ENCODE results near the gene AR.

Gene AR

DNA sequence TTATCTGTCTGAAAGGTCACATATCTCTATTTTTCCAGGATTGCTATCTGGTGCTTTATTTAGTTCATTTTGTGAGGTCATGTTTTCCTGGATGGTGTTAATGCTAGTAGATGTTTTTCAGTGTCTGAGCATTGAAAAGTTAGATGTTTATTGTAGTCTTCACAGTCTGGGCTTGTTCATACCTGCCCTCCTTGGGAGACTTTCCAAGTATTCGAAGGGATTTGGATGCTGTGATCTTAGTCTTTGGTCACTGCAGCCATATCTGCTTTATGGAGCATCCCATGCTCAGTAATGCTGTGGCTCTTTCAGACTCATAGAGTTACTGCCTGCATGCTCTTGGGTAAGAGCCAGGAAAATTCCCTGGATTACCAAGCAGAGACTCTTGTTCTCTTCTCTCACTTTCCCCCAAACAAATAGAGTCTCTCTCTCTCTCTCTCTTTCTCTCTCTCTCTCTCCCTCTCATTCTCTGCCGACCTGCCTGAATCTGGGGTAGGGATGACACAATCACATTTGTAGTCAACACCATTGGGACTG, 130.0 kb downstream of the AR start:
- Histone ChIP-seq H3K36me3 (no peaks in the 10 kb centered on the region), H3K9me3 (no peaks in the 10 kb centered on the region), H3K27me3 (no peaks in the 10 kb centered on the region), H3K27ac (no peak overlapping the region), H3K4me1 (ENCODE audit: control insufficient read depth in 1 of 2, insufficient read depth in 1 of 2, low read depth in 1 of 2, low read length in 1 of 2) (no peaks in the 10 kb centered on the region), H3K4me3 (ENCODE audit: low read depth in 1 of 2, low read length in 1 of 2) (no peak overlapping the region)
- TF ChIP-seq, protein P1, sequence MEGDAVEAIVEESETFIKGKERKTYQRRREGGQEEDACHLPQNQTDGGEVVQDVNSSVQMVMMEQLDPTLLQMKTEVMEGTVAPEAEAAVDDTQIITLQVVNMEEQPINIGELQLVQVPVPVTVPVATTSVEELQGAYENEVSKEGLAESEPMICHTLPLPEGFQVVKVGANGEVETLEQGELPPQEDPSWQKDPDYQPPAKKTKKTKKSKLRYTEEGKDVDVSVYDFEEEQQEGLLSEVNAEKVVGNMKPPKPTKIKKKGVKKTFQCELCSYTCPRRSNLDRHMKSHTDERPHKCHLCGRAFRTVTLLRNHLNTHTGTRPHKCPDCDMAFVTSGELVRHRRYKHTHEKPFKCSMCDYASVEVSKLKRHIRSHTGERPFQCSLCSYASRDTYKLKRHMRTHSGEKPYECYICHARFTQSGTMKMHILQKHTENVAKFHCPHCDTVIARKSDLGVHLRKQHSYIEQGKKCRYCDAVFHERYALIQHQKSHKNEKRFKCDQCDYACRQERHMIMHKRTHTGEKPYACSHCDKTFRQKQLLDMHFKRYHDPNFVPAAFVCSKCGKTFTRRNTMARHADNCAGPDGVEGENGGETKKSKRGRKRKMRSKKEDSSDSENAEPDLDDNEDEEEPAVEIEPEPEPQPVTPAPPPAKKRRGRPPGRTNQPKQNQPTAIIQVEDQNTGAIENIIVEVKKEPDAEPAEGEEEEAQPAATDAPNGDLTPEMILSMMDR (IDR thresholded peaks at IDR 0.05) = no peak

DNA sequence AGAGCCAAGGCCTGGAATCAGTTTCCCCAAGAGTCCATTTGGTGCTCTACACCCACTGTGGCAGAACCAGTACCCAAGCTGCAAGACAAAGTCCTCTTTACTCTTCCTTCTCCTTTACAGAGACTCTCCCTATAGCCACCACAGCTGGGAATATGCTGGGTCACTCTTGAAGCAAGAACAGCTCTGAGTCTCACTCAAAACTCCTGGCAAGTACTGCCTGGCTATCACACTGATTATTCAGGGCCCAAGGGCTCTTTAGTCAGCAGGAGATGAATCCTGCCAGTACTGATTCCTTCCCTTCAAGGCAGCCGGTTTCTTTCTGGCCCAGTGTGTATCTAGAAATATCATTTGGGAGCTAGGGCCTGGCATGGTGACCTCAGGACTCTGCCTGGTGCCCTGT, 130.9 kb downstream of the AR start:
- H3K36me3 ChIP-seq = no peaks in the 10 kb centered on the region
- H3K9me3 ChIP-seq = no peaks in the 10 kb centered on the region
- no peaks in the 10 kb centered on the region for H3K4me1 ChIP-seq (ENCODE audit: control insufficient read depth in 1 of 2, insufficient read depth in 1 of 2, low read depth in 1 of 2, low read length in 1 of 2)
- no peak overlapping the region for H3K4me3 ChIP-seq (ENCODE audit: low read depth in 1 of 2, low read length in 1 of 2)
- TF ChIP-seq, protein P1 (IDR thresholded peaks at IDR 0.05) = no peak
- H3K27me3 ChIP-seq = no peaks in the 10 kb centered on the region
- no peak overlapping the region for H3K27ac ChIP-seq

DNA sequence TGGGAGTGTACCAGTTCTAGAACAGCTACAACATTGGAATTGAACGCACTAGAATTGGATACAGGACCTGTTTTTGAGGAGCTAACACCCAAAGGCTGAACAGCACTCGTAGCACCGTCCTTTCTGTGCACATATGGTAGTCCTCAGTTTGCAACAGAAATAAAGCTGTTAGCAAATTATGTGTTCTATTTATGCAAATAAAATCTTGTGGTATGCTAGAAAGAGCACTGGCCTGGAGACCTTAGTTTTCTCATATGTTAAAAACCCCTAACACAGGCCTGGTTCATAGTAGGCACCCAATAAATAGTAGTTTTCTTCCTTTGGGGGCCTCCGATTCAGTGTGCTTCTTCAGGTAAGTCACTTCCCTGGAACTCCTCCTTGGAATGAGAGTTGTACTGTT, 140.3 kb downstream of the AR start:
- Histone ChIP-seq H3K4me1 (ENCODE audit: control insufficient read depth in 1 of 2, insufficient read depth in 1 of 2, low read depth in 1 of 2, low read length in 1 of 2) (no peaks in the 10 kb centered on the region), H3K4me3 (ENCODE audit: low read depth in 1 of 2, low read length in 1 of 2) (no peak overlapping the region), H3K27ac (no peak overlapping the region), H3K36me3 (no peaks in the 10 kb centered on the region), H3K9me3 (no peaks in the 10 kb centered on the region), H3K27me3 (no peaks in the 10 kb centered on the region)
- TF ChIP-seq, protein P1 (IDR thresholded peaks at IDR 0.05) = no peak

DNA sequence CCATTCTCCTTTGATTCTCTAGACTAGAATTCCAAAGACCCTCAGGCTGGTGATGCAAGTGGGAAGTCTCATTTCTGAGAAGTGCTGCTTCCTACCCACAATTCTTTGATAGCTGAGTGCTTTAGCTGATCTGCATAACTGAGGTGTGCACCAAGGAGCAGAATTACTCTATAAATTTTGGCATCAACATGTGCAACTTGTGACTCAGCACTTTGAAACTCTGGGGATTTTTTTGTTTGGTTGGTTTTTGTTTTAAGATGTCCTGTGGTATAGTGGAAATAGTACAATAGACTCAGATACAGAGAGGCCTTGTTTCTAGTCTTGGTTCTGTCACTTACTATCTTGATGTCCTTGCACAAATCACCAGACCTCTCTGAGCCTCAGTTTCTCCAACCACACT, 148.4 kb downstream of the AR start:
- Histone ChIP-seq H3K27me3 (no peaks in the 10 kb centered on the region), H3K4me3 (ENCODE audit: low read depth in 1 of 2, low read length in 1 of 2) (no peak overlapping the region), H3K27ac (no peak overlapping the region), H3K36me3 (no peaks in the 10 kb centered on the region), H3K4me1 (ENCODE audit: control insufficient read depth in 1 of 2, insufficient read depth in 1 of 2, low read depth in 1 of 2, low read length in 1 of 2) (no peaks in the 10 kb centered on the region), H3K9me3 (no peaks in the 10 kb centered on the region)
- TF ChIP-seq, protein P1 (IDR thresholded peaks at IDR 0.05) = no peak

DNA sequence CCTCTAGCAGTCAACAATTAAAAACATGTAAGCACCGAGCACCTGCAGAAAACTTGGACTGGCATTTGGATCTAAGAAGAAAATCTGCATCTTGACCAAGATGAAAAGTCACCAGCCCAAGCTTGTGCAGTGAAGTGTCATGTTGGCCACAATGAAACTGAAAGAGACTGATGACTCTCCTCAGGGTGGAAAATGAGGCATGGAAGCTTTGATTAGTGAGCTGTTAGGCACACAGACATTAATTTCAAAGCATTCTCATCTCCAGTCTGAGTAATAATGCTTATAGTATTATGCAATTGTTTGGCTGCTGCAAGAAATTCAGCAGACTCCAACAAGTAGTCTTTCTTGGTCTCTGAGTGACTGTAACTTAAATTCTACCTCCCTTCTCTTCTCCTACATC, 150.1 kb downstream of the AR start:
- Histone ChIP-seq H3K27me3 (no peaks in the 10 kb centered on the region), H3K27ac (no peak overlapping the region), H3K36me3 (no peaks in the 10 kb centered on the region), H3K4me1 (ENCODE audit: control insufficient read depth in 1 of 2, insufficient read depth in 1 of 2, low read depth in 1 of 2, low read length in 1 of 2) (no peaks in the 10 kb centered on the region), H3K4me3 (ENCODE audit: low read depth in 1 of 2, low read length in 1 of 2) (no peak overlapping the region), H3K9me3 (no peaks in the 10 kb centered on the region)
- TF ChIP-seq, protein P1 (IDR thresholded peaks at IDR 0.05) = no peak

DNA sequence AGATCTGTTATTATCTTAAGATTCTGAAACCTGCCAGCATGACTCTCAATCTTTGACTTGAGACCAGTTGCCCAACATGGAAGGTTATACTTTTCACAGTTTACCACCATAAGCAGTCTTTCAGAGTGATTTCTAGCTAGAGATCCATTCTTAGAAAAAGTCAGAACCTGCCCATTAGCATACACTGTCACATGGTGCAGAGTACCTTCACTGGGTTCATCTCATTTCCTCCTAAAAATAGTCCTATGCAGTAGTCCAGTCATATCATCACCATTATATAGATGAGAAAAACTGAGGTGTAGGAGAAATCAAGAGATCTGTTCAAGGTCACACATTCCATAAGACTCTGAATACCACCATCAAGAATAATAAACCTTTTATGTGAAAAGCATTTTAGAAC, 153.6 kb downstream of the AR start:
- TF ChIP-seq, protein P1 (IDR thresholded peaks at IDR 0.05) = no peak
- H3K9me3 ChIP-seq = no peaks in the 10 kb centered on the region

More for the DNA sequence above, 153.6 kb downstream of the AR start:
- Histone ChIP-seq H3K27ac (no peak overlapping the region), H3K36me3 (no peaks in the 10 kb centered on the region), H3K4me3 (ENCODE audit: low read depth in 1 of 2, low read length in 1 of 2) (no peak overlapping the region), H3K27me3 (no peaks in the 10 kb centered on the region), H3K4me1 (ENCODE audit: control insufficient read depth in 1 of 2, insufficient read depth in 1 of 2, low read depth in 1 of 2, low read length in 1 of 2) (no peaks in the 10 kb centered on the region)
